HG03342 (cell line): Measurements from ENCODE around the gene PCYOX1L.
"Not testable (repeated sequence)": the region's sequence is repeated elsewhere in the genome, so short reads cannot be mapped to it uniquely, and the experiment has no call there.

Source experiments
- ATAC-seq: cut with Tn5 transposase; IDR thresholded peaks from one replicate; pipeline ENCODE4 v1.9.1; 2021; ENCODE audit warnings: mild to moderate bottlenecking, moderate library complexity; ENCODE audit not compliant: unreplicated experiment

The PCYOX1L gene

DNA sequence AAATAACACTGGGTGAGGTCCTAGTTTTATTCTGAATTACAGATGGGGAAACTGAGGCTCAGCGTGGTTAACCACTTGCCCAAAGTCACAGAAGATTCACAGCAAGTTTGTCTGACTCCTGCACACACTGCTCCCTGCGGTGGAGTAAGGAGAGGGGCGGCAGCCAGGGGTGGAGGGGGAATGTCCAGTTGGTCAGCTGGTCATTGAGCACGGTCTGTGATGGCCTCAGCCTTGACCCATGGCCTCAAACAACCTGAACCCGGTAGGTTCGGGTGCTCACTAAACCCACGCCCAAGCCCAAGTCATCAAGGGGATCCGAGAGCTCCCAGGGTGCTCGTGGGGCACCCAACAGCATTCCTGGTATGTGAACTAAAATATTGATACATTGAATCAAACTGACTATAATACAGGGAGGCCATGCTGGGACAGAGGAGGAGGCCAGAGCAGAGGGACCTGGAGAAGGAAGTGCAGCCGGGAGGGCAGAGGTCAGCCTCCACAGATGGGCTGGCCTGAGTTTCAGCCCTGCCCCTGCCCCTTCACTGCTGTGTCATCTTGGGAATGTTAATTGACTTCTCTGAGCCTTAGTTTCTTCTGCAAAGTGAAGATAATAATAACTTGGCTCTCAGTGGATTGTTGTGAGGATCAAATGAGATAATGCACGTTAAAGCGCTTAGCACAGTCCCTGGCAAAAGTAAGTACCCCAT, 24.8 kb downstream of the PCYOX1L start:
- no peak for ATAC-seq

DNA sequence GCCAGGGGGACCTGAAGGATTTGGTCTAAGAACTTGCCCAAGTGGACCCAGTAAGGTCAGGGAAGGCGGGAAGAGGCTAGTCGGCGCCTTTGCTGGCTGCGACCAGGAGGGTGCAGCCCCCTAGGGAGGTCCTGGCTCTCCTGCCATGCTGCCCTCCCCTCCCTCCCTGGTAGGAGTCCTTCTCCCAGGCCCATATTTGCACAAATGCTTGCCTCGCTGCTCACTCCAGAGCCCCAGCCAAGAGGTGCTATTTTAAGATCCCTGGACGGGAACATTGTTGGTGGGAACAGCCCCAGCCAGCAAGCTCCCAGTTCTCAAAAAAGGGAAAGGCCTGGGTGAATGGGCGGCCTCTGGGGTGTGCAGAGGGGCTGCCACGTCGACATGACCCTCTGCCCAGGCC, 25.6 kb downstream of the PCYOX1L start:
- no peak for ATAC-seq

DNA sequence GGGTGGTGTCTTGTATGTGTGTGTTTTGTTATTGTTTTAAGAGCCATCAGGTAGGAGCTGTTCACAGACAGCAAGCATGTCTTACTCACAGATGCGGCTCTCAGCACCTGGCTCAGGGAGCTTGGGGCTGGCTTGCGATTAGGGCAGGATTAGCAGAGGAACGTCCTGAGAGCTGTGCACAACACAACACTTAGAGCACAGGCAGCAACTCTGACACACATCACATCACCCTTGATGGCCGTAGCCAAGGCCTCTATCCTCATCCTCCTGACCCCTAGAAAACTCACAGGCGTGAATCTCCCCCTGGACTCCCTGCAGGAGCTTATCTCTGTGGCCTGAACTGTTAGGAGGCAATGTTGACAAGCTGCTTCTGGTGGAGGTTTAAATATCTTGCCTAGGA, 28.3 kb downstream of the PCYOX1L start:
- ATAC-seq: no peak

DNA sequence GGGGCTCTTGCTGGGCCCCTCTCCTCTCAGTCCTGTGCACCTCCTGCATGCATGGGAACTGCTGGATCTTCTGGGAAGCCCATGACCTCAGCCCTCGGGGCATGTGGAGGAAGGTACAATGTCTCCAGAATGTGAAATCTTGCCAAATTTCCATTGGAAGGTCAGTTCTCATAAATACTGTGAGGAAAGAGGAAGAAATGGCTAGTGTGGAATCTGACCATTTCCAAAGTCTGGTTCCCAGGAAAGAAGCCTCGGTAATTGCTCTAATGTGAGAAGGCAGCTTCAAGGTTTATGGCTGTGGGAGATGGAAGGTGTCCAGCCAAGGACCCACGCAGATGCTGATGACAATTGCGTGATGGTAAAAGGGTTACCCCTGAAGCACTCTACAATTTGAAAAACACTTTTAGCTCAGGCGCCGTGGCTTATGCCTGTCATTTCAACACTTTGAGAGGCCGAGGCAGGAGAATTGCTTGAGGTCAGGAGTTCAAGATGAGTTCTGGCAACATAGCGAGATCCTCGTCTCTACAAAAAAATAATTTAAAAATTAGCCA, 29.3 kb downstream of the PCYOX1L start:
- ATAC-seq: no peak

DNA sequence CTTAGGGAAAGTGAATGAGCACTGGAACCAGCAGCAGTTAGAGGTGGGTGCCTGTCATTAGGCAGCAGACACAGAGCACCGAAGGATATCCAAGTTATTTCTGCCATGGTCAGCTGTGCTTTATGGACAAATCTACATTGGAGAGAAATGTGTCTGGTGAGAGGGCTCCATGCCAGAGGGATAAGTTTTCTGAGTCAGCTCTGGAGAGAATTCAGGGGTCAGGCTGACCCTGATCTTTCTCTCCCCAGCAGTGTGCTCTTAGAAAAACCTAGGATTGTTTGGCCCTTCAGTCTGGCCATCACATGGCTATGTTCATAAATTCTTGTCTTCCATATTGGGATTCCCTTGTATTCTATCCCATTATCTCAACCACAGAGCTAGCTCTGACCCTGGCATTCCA, 30.1 kb downstream of the PCYOX1L start:
- ATAC-seq: no peak

DNA sequence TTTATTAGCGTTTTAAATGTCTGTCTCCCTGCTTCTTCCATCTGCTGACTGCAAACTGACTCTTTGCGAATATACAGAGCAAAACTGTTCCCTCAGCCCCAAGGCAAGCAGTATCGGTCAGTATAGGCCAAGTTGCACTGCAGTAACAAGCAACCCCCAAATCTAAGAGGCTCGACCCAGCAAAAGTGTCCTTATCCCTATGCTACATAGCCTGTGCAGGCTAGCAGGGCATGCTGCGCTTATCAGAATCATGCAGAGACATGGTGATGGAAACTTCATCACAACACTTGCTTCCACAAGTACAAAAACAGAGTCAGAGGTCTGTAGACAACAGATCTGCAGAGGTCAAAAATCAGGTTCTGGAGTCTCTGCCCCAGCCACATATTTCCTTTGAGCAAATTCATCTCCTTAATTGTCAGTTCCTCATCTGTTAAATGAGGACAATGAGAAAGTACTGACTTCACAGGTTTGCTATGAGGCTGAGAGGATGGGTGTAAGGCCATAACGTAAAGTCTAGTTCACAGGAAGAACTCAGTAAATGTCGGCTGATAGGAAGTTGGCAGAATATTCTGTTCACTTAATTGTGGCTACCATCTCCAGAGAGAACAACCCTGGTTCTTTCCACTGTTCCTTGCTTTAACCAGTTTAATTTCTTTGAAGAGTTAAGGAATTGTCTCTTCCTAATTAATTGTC, 30.8 kb downstream of the PCYOX1L start:
- no peak for ATAC-seq

DNA sequence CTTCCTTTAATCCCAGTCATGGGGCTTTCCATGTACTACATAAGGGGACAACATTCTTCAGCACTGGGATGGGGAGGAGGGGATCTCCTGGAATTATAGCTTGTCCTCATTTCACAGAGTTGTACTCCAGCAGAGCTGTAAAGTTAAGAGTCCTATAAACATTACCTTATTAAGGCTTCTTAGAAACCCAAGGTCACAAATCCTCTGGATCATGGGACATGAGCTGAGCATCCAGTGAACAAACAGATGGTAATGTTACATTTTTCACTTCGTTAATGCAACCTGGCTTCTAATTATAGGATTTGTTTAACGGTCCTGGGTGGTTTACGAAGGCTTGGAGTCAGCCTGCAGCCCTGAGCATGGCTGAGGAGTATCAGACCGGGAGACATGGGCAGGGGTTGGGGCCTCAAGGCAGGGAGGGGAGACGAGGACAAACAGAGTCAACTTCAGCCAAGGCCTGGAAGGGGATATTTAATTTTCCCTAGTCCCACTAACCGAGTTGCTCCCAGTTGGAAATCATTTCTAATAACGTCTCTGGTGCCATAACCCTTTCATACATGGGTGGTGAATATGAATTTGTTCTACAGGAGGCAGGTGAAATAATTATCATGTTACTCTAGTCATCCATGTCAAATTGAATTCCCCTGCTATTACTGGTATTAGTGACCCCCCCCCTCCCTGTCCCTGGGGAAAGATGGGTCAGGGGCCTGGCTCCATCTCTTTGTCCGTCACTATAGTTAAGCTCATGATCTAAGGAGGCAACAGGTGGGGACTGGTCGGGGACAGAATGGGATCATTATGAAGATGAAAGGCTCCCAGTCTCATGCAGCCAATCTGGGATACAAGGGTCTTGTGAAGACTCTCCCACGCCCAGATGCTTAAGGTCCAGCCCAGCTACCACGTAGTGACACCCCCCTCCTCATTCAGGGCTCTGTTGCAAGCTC, 32.0 kb downstream of the PCYOX1L start:
- no peak for ATAC-seq

DNA sequence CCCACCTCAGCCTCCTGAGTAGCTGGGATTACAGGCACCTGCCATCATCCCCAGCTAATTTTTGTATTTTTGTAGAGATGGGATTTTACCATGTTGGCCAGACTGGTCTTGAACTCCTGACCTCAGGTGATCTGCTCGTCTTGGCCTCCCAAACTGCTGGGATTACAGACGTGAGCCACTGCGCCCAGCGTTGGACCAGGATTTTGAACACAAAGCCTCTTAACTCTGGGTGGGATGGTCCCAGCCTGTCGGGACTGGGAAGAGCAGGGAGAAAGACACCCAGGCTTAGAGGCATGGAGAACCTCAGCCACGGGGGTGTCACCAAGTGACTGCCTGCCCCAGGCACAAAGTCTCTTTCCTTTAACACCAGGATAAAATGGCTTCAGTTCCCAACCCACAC, 33.2 kb downstream of the PCYOX1L start:
- ATAC-seq: not testable (repeated sequence)

DNA sequence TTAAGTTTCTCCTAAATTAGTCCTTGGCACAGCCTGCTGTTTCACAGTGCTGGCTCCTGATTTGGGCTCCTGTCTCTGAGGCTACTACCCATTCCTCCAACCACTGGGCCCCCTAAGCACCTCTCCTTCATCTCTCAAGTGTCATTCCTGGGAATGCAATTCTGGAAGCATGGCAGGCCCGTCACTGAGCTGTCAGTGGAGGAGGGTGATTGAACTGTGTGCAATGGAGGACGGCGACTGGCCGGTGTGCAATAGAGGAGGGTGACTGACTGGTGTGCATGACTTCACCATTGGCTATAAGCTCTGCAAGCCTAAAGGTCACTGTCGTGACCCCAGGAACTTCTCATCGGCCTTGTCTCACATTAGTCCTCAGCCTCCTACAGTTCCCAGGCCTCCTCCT, 33.7 kb downstream of the PCYOX1L start:
- no peak for ATAC-seq

DNA sequence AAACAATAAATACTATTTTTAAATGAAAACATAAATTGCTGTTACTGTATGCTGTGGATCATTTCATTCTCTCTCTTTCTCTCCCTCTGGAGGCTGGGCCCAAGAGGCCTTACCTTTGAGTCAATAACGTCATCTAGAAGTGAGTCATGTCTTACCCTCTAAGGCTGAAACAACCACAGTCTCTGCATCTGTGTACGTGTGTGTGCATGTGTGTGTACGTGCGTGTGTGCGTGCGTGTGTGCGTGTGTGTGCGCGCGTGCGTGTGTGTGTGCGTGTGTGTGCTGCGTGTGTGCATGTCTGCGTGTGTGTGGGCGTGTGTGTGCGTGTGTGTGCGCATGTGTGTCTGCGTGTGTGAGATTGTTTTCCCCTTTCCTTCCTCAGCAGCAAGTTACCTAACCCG, 34.9 kb downstream of the PCYOX1L start:
- no peak for ATAC-seq

DNA sequence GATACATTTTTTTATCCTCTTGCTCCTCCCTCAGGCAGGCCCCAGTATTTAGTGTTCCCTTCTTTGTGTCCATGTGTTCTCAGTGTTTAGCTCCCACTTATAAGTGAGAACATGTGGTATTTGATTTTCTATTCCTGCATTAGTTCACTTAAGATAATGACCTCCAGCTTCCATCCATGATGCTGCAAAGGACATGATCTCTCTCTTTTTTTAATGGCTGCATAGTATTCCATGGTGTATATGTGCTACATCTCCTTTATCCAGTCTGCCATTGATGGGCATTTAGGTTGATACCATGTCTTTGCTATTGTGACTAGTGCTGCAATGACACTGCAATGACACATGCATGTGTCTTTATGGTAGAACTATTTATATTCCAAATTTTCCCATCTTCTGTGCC, 37.1 kb downstream of the PCYOX1L start:
- ATAC-seq: not testable (repeated sequence)

DNA sequence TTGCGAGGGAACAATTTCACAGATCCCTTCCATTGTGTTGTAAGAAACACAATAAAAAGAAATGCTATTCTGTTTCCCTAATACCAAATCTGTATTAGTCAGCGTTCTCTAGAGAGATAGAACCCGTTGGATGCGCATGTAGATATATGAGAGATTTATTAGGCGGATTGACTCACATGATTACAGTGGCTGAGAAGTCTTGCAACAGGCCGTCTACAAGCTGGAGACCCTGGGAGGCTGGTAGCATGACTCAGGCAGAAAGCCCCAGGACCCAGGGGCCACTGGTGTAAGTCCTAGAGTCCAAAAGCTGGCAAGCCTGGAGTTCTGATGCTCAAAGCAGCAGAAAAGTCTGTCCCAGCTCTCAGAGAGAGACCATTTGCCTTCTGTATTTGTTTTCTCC, 39.7 kb downstream of the PCYOX1L start:
- no peak for ATAC-seq

DNA sequence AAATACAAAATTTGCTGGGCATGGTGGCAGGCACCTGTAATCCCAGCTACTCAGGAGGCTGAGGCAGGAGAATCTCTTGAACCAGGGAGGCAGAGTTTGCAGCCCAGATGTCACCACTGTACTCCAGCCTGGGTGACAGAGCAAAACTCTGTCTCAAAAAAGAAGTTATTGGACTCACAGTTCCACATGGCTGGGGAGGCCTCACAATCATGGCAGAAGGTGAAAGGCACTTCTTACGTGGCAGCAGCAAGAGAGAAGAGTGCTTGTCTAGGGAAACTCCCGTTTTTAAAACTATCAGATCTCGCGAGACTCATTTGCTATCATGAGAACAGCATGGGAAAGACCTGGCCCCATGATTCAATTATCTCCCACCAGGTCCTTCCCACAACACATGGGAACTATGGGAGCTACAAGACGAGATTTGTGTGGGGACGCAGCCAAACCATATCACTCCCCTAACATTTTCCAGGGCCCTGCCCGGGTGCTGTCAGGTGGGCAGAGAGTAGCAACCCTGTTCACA, 41.0 kb downstream of the PCYOX1L start:
- not testable (repeated sequence) for ATAC-seq

DNA sequence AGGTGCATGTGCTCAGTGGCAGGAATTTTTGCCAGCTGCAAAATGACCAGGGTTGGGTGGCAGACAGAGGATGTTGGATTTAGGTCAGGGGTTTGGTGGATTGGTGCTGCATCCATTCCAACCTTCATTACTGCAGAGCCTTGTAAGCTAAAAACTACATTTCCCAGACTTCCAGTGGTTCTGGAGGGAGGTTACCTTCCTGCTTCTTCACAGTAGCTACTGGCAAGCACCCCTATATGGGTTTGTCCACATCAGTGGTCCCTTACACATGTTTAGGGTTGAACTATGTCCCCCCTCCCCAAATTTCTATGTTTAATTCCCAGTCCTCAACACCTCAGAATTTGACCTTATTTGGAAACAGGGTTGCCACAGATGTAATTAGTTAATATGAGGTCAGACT, 41.9 kb downstream of the PCYOX1L start:
- no peak for ATAC-seq

DNA sequence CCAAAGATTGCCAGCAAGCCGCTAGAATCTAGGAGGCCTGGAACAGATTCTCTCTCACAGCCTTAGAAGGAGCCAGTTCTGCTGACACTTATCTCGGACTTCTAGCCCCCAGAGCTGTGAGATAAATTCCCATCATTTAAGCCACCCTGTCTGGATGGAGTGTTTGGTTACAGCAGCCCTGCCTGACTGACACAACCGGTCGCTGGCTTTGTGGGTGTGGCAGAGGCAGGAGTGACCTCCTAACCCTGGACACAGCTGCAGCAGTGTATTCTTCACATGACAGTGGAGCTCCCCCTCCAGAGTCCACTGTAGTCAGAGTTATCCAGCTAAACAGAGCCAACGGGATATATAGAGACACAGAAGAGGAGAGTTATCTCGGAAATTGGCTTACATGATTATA, 42.5 kb downstream of the PCYOX1L start:
- no peak for ATAC-seq

DNA sequence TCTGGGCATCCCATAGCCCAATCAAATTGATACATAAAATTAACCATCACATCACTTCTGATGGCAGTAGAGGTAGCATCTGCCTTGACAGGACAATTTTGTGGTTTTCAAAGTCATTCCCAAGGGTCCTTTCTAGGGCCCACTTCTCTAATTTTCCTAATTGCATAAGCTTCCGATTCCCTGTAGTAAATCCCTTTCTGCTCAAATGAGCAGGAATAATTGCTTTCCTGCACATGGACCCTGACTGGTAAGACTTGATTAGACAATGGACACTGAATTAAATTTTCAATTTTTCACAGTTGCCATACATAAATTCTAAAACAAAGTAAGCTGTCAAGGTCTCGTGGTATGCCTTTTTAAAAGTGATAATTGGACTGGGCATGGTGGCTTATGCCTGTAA, 43.2 kb downstream of the PCYOX1L start:
- no peak for ATAC-seq

DNA sequence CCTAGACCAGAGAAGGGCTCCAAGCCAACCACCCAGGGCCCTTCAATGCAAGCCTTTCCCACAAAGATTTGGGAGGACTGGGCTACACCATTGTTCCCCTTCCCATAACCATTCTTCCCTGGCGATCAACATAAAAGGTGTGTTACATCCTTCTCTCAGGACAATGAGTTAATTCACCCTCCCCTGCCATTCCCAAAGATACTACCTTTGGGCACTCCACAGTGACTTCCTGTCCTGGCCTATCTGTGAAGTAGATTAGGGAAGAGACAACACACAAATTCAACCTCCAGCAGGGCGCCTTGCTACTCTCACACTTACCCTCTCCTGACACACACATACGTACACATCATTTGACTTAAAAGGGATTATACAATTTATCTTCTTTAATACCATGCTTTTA, 44.4 kb downstream of the PCYOX1L start:
- ATAC-seq: no peak

DNA sequence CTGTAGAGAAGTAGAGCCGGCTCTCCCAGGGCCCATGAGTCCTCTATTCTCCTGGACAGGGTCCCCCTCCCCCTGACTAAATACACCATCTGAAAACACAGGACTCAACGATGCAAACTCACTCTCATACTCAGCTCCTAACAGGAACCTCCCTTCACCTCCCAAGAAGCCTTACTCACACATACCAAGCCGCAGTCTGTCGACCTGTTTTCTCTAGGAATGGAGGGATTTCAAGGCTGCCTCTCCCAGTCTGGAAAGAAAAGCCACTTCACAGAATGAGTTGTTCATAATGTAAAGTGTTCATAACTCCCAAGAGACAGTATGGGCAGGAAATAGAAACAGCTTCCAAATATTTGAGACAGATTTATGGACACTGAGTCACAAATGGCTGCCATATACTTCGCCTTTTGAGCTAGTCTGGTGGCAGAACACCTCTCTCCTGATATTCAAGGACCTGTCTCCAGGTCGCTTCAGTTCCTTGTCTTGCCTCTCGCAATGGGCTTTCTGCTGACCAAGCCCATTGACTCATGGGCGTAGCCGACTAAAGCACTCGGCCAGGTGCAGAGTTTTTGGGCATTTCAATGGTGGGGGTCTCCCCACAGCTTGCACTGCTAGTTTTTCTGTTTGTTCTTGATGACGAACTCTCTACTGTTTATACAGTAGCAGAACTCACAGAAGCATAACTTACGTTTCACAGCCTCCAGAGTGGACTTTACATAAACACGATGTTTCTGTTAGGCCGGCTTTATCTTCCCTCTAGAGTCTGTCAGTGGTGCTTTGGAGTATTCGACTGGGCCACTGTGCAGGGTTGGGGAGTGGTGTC, 46.3 kb downstream of the PCYOX1L start:
- ATAC-seq: no peak

DNA sequence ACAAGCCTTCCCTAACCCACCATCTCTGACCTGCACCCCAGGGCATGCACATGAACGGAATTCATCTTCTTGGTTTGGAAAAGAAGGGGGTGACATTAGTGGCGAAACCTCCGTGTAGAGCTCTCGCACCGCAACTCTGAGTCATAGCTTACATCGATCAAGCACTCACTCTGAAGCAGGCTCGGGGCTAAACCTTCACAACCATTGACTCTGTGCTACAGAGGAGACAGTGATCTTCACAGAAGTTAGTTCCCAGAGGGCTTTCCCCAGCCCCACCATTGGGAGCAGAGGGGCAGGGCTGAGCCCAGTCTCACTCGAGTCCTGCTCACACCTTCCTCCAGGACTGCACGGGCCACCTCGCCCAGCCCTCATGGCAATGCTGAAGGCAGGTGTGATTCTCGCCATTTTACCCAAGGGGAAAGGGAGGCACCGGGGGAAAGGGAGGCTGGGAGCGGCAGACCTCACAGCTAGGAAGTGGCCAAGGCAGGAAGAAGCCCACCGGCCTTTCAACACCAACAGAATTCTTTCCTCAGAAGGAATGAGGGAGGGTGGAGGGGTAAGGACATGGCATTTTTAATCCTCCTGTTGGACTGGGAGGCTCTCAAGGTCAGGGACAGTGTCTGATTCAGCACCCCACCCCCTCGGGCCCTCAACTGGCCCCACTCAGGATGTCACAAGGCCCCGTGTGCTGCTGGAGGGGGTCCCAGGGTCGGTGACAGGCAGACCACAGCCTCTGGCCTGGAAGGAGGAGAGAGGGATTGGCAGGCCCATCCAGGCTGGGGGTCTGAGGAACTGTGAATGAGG, 47.1 kb downstream of the PCYOX1L start:
- ATAC-seq: no peak
